Measurements from ENCODE around the gene MYO9A. TPM values are rescaled to one million over a fixed set of nuclear protein-coding genes. Genes with fewer than 3 reads are reported as not detected.

The MYO9A gene
- total RNA-seq, 1 donor from 2014 or later = 39.2 TPM

DNA sequence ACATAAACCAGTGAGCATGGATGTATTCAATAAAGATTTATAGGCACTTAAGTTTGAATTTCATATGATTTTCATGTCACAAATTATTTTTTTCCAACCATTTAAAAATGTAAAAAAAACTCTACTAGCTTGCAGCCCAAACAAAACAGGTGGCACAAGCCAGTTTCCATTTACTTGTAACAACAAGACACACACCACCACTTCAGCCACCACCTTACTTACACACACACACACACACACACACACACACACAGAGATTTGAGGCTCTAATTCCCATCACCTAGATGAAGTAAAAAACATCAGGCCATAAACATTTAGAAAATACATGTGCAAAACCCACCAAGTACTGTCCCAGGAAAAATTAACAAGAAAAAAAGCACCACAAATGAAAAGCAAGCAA, 25.3 kb downstream of the MYO9A start:
- Mint-ChIP-seq H3K27me3 (ENCODE audit: unreplicated experiment) (no peaks in the 10 kb centered on the region), H3K9me3 (ENCODE audit: unreplicated experiment) (no peaks in the 10 kb centered on the region), H3K27ac (ENCODE audit: unreplicated experiment) (no peak overlapping the region), H3K36me3 (ENCODE audit: low read depth, unreplicated experiment) (no peaks in the 10 kb centered on the region), H3K4me3 (ENCODE audit: unreplicated experiment) (no peak overlapping the region), H3K4me1 (ENCODE audit: unreplicated experiment) (no peaks in the 10 kb centered on the region)
- TF ChIP-seq, protein P1, sequence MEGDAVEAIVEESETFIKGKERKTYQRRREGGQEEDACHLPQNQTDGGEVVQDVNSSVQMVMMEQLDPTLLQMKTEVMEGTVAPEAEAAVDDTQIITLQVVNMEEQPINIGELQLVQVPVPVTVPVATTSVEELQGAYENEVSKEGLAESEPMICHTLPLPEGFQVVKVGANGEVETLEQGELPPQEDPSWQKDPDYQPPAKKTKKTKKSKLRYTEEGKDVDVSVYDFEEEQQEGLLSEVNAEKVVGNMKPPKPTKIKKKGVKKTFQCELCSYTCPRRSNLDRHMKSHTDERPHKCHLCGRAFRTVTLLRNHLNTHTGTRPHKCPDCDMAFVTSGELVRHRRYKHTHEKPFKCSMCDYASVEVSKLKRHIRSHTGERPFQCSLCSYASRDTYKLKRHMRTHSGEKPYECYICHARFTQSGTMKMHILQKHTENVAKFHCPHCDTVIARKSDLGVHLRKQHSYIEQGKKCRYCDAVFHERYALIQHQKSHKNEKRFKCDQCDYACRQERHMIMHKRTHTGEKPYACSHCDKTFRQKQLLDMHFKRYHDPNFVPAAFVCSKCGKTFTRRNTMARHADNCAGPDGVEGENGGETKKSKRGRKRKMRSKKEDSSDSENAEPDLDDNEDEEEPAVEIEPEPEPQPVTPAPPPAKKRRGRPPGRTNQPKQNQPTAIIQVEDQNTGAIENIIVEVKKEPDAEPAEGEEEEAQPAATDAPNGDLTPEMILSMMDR (IDR thresholded peaks at IDR 0.05; ENCODE audit: unreplicated experiment) = no peak
- DNase-seq (ENCODE audit: low spot score) = no peak

DNA sequence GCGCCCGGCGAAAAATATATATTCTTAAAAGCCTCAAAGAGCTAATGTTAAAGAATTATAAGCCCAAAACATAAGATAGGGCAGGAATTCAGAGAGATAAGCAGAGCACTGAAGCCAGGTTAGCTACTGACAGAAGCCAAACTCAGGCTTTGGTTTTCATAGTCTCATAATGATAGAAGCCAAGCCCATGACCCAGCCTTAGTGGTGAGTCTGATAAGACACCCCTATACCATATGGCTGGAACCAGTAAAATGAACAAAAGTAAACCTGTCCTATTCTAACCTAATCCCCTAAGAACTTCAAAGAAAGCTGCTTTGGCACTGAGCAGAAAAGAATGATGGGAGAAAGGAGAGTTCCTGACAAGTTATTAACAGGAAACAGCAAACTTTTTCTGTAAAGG, 25.9 kb downstream of the MYO9A start:
- TF ChIP-seq, protein P1 (IDR thresholded peaks at IDR 0.05; ENCODE audit: unreplicated experiment) = no peak
- no peaks in the 10 kb centered on the region for H3K27me3 Mint-ChIP-seq (ENCODE audit: unreplicated experiment)
- H3K4me3 Mint-ChIP-seq (ENCODE audit: unreplicated experiment) = no peak overlapping the region
- H3K27ac Mint-ChIP-seq (ENCODE audit: unreplicated experiment) = no peak overlapping the region
- H3K4me1 Mint-ChIP-seq (ENCODE audit: unreplicated experiment) = no peaks in the 10 kb centered on the region
- no peak for DNase-seq (ENCODE audit: low spot score)
- H3K9me3 Mint-ChIP-seq (ENCODE audit: unreplicated experiment) = no peaks in the 10 kb centered on the region
- H3K36me3 Mint-ChIP-seq (ENCODE audit: low read depth, unreplicated experiment) = no peaks in the 10 kb centered on the region

DNA sequence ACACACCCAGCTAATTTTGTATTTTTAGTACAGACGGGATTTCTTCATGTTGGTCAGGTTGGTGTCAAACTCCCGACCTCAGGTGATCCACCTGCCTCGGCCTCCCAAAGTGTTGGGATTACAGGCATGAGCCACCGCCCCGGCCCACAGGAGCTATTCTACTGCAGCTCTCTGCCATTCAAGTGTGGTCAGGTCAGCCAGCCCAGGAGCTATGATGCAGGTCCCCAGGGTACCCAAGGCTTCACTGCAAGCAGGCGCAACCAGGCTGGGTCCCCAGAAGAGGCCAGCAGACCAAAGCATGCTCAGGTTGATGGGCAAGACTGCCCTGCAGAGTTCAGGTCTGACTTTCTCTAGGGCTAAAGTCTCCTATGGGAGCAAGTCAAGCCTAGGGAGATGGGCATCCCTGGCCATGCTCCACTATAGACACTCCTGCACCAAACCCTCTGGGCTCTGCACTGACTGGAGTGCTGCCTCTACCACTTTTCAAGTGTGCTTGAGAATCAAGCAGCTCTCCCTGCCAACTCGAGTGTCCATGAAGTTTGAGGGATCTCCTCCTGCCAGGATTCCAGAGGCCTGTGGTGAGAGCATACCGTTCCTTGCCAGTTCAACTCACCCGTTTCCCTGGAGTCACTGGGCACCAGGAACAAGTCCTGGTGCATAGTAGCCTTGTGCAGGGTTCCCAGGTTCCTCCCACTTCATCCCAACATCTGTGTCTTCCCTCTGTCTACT, 30.9 kb downstream of the MYO9A start:
- H3K4me1 Mint-ChIP-seq (ENCODE audit: unreplicated experiment) = no peaks in the 10 kb centered on the region
- H3K27ac Mint-ChIP-seq (ENCODE audit: unreplicated experiment) = no peak overlapping the region
- TF ChIP-seq, protein P1 (IDR thresholded peaks at IDR 0.05; ENCODE audit: unreplicated experiment) = no peak
- H3K36me3 Mint-ChIP-seq (ENCODE audit: low read depth, unreplicated experiment) = peaks cover 5% of the 10 kb centered on the region
- H3K27me3 Mint-ChIP-seq (ENCODE audit: unreplicated experiment) = no peaks in the 10 kb centered on the region
- no peak overlapping the region for H3K4me3 Mint-ChIP-seq (ENCODE audit: unreplicated experiment)
- DNase-seq (ENCODE audit: low spot score) = no peak
- no peaks in the 10 kb centered on the region for H3K9me3 Mint-ChIP-seq (ENCODE audit: unreplicated experiment)

DNA sequence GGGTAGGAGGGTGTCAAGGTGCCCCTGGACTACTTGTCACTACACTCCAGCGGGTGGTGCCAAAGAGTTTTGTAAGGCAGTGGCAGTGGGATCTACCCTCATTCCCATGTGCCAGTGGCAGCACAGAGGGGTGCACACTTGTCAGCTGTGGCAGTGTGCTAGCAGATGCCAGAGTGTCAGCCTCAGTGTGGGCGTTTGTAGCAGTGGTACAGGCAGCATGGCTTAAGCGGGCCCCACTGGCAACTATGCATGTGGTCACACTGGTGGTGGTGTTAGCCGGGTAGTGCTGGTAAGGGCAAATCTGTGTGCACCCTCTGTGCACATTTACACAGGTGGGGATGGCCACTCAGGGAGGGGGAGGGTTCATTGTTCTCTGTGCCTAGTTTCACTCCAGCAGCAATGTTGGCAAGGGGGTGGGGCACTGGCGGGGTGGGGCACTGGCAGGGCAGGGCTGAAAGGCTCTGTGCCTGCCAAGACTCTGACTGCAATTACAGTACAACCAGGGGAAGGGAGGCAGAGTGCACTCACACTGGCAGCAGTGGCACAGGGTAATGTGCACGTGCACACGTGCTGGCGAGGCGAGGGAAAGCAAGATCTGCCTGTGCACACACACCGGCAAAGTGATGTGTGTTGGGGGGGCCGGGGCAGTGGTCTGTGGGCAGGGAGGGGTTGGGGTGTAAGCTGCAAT, 31.8 kb downstream of the MYO9A start:
- DNase-seq (ENCODE audit: low spot score) = no peak
- Mint-ChIP-seq H3K27me3 (ENCODE audit: unreplicated experiment) (no peaks in the 10 kb centered on the region), H3K9me3 (ENCODE audit: unreplicated experiment) (no peaks in the 10 kb centered on the region), H3K36me3 (ENCODE audit: low read depth, unreplicated experiment) (peaks cover 5% of the 10 kb centered on the region), H3K4me3 (ENCODE audit: unreplicated experiment) (no peak overlapping the region), H3K27ac (ENCODE audit: unreplicated experiment) (no peak overlapping the region), H3K4me1 (ENCODE audit: unreplicated experiment) (no peaks in the 10 kb centered on the region)
- TF ChIP-seq, protein P1 (IDR thresholded peaks at IDR 0.05; ENCODE audit: unreplicated experiment) = no peak

DNA sequence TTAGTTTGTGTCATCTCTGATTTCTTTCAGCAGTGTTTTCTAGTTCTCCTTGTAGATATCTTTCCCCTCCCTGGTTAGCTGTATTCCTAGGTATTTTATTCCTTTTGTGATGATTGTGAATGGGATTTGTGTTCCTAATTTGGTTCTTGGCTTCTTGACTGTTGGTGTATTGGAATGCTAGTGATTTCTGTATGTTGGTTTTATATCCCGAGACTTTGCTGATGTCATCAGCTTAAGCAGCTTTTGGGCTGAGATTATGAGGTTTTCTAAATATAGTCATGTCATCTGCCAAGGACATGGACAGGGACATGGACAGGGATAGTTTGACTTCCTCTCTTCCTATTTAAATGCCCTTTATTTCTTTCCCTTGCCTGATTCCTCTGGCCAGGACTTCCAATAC, 35.8 kb downstream of the MYO9A start:
- TF ChIP-seq, protein P1 (IDR thresholded peaks at IDR 0.05; ENCODE audit: unreplicated experiment) = no peak
- no peaks in the 10 kb centered on the region for H3K27me3 Mint-ChIP-seq (ENCODE audit: unreplicated experiment)
- no peak for DNase-seq (ENCODE audit: low spot score)
- H3K9me3 Mint-ChIP-seq (ENCODE audit: unreplicated experiment) = no peaks in the 10 kb centered on the region
- H3K4me1 Mint-ChIP-seq (ENCODE audit: unreplicated experiment) = no peaks in the 10 kb centered on the region
- H3K36me3 Mint-ChIP-seq (ENCODE audit: low read depth, unreplicated experiment) = peaks cover 5% of the 10 kb centered on the region
- H3K27ac Mint-ChIP-seq (ENCODE audit: unreplicated experiment) = no peak overlapping the region
- no peak overlapping the region for H3K4me3 Mint-ChIP-seq (ENCODE audit: unreplicated experiment)

All from endothelial cell (in vitro differentiated cells).